ENCODE measurements around the gene LIG1.
A peak's percentile ranks its signal among the peaks of the same experiment; 100 is the strongest.

The LIG1 gene

GRCh38 chr19:48139053-48139452, 31.1 kb downstream of the LIG1 start:
- Histone ChIP-seq H3K4me3 (ENCODE audit: low read length) (no peak overlapping the region), H3K9ac (ENCODE audit: low read depth, low read length) (no peak overlapping the region), H3K36me3 (ENCODE audit: insufficient read depth, low read depth, low read length) (peaks cover 62% of the 10 kb centered on the region), H3K9me3 (ENCODE audit: insufficient read depth, low read depth, low read length) (no peaks in the 10 kb centered on the region), H3K4me1 (ENCODE audit: insufficient read depth, low read length) (no peaks in the 10 kb centered on the region), H3K27ac (ENCODE audit: low read length) (no peak overlapping the region), H3K27me3 (ENCODE audit: insufficient read depth, low read length) (no peaks in the 10 kb centered on the region)

GRCh38 chr19:48137411-48137810, 32.7 kb downstream of the LIG1 start:
- H3K4me1 ChIP-seq (ENCODE audit: insufficient read depth, low read length): no peaks in the 10 kb centered on the region
- no peak overlapping the region for H3K4me3 ChIP-seq (ENCODE audit: low read length)
- no peaks in the 10 kb centered on the region for H3K9me3 ChIP-seq (ENCODE audit: insufficient read depth, low read depth, low read length)
- H3K9ac ChIP-seq (ENCODE audit: low read depth, low read length): no peak overlapping the region
- peaks cover 57% of the 10 kb centered on the region for H3K36me3 ChIP-seq (ENCODE audit: insufficient read depth, low read depth, low read length)
- H3K27me3 ChIP-seq (ENCODE audit: insufficient read depth, low read length): no peaks in the 10 kb centered on the region
- H3K27ac ChIP-seq (ENCODE audit: low read length): no peak overlapping the region

- no peak overlapping the region for H3K4me3 ChIP-seq (ENCODE audit: low read length)
- H3K9me3 ChIP-seq (ENCODE audit: insufficient read depth, low read depth, low read length): no peaks in the 10 kb centered on the region
- H3K27ac ChIP-seq (ENCODE audit: low read length): no peak overlapping the region
- peaks cover 61% of the 10 kb centered on the region for H3K36me3 ChIP-seq (ENCODE audit: insufficient read depth, low read depth, low read length)
- H3K4me1 ChIP-seq (ENCODE audit: insufficient read depth, low read length): no peaks in the 10 kb centered on the region
- H3K27me3 ChIP-seq (ENCODE audit: insufficient read depth, low read length): no peaks in the 10 kb centered on the region
- H3K9ac ChIP-seq (ENCODE audit: low read depth, low read length): no peak overlapping the region
Observed at GRCh38 chr19:48136547-48136946, 33.6 kb downstream of the LIG1 start.

- Histone ChIP-seq H3K27me3 (ENCODE audit: insufficient read depth, low read length) (no peaks in the 10 kb centered on the region), H3K36me3 (ENCODE audit: insufficient read depth, low read depth, low read length) (peaks cover 66% of the 10 kb centered on the region)
Observed at GRCh38 chr19:48135411-48135810, 34.7 kb downstream of the LIG1 start.

GRCh38 chr19:48133094-48133493, 37.0 kb downstream of the LIG1 start:
- Histone ChIP-seq H3K27me3 (ENCODE audit: insufficient read depth, low read length) (no peaks in the 10 kb centered on the region), H3K9ac (ENCODE audit: low read depth, low read length) (no peak overlapping the region), H3K9me3 (ENCODE audit: insufficient read depth, low read depth, low read length) (no peaks in the 10 kb centered on the region), H3K27ac (ENCODE audit: low read length) (no peak overlapping the region), H3K4me3 (ENCODE audit: low read length) (no peak overlapping the region), H3K4me1 (ENCODE audit: insufficient read depth, low read length) (no peaks in the 10 kb centered on the region), H3K36me3 (ENCODE audit: insufficient read depth, low read depth, low read length) (peaks cover 77% of the 10 kb centered on the region)

More at GRCh38 chr19:48135411-48135810, 34.7 kb downstream of the LIG1 start:
- Histone ChIP-seq H3K4me3 (ENCODE audit: low read length) (no peak overlapping the region), H3K27ac (ENCODE audit: low read length) (no peak overlapping the region), H3K9me3 (ENCODE audit: insufficient read depth, low read depth, low read length) (no peaks in the 10 kb centered on the region), H3K4me1 (ENCODE audit: insufficient read depth, low read length) (no peaks in the 10 kb centered on the region), H3K9ac (ENCODE audit: low read depth, low read length) (no peak overlapping the region)

GRCh38 chr19:48127561-48127960, 42.6 kb downstream of the LIG1 start:
- Histone ChIP-seq H3K36me3 (ENCODE audit: insufficient read depth, low read depth, low read length) (peaks cover 98% of the 10 kb centered on the region), H3K9ac (ENCODE audit: low read depth, low read length) (no peak overlapping the region), H3K27ac (ENCODE audit: low read length) (no peak overlapping the region), H3K4me1 (ENCODE audit: insufficient read depth, low read length) (no peaks in the 10 kb centered on the region), H3K4me3 (ENCODE audit: low read length) (no peak overlapping the region), H3K27me3 (ENCODE audit: insufficient read depth, low read length) (no peaks in the 10 kb centered on the region), H3K9me3 (ENCODE audit: insufficient read depth, low read depth, low read length) (no peaks in the 10 kb centered on the region)

GRCh38 chr19:48123907-48124651, 46.1 kb downstream of the LIG1 start:
- Histone ChIP-seq H3K9ac (ENCODE audit: low read depth, low read length) (no peak overlapping the region), H3K36me3 (ENCODE audit: insufficient read depth, low read depth, low read length) (peaks cover 97% of the 10 kb centered on the region), H3K27ac (ENCODE audit: low read length) (peak overlapping the region; percentile 32), H3K4me3 (ENCODE audit: low read length) (no peak overlapping the region), H3K9me3 (ENCODE audit: insufficient read depth, low read depth, low read length) (no peaks in the 10 kb centered on the region), H3K4me1 (ENCODE audit: insufficient read depth, low read length) (no peaks in the 10 kb centered on the region), H3K27me3 (ENCODE audit: insufficient read depth, low read length) (no peaks in the 10 kb centered on the region)

GRCh38 chr19:48122421-48122820, 47.7 kb downstream of the LIG1 start:
- H3K9ac ChIP-seq (ENCODE audit: low read depth, low read length): no peak overlapping the region
- H3K9me3 ChIP-seq (ENCODE audit: insufficient read depth, low read depth, low read length): no peaks in the 10 kb centered on the region
- no peak overlapping the region for H3K4me3 ChIP-seq (ENCODE audit: low read length)
- H3K27me3 ChIP-seq (ENCODE audit: insufficient read depth, low read length): no peaks in the 10 kb centered on the region
- H3K27ac ChIP-seq (ENCODE audit: low read length): no peak overlapping the region
- H3K4me1 ChIP-seq (ENCODE audit: insufficient read depth, low read length): no peaks in the 10 kb centered on the region
- H3K36me3 ChIP-seq (ENCODE audit: insufficient read depth, low read depth, low read length): peaks cover 94% of the 10 kb centered on the region

- no peak overlapping the region for H3K27ac ChIP-seq (ENCODE audit: low read length)
- no peak overlapping the region for H3K9ac ChIP-seq (ENCODE audit: low read depth, low read length)
- H3K9me3 ChIP-seq (ENCODE audit: insufficient read depth, low read depth, low read length): no peaks in the 10 kb centered on the region
- no peak overlapping the region for H3K4me3 ChIP-seq (ENCODE audit: low read length)
- no peaks in the 10 kb centered on the region for H3K4me1 ChIP-seq (ENCODE audit: insufficient read depth, low read length)
- peaks cover 90% of the 10 kb centered on the region for H3K36me3 ChIP-seq (ENCODE audit: insufficient read depth, low read depth, low read length)
- H3K27me3 ChIP-seq (ENCODE audit: insufficient read depth, low read length): no peaks in the 10 kb centered on the region
Observed at GRCh38 chr19:48121909-48122371, 48.2 kb downstream of the LIG1 start.

GRCh38 chr19:48121066-48121465, 49.1 kb downstream of the LIG1 start:
- H3K27ac ChIP-seq (ENCODE audit: low read length): no peak overlapping the region
- no peaks in the 10 kb centered on the region for H3K27me3 ChIP-seq (ENCODE audit: insufficient read depth, low read length)
- peaks cover 89% of the 10 kb centered on the region for H3K36me3 ChIP-seq (ENCODE audit: insufficient read depth, low read depth, low read length)
- H3K9ac ChIP-seq (ENCODE audit: low read depth, low read length): no peak overlapping the region
- no peaks in the 10 kb centered on the region for H3K4me1 ChIP-seq (ENCODE audit: insufficient read depth, low read length)
- H3K4me3 ChIP-seq (ENCODE audit: low read length): no peak overlapping the region
- no peaks in the 10 kb centered on the region for H3K9me3 ChIP-seq (ENCODE audit: insufficient read depth, low read depth, low read length)

- no peak overlapping the region for H3K4me3 ChIP-seq (ENCODE audit: low read length)
- no peak overlapping the region for H3K9ac ChIP-seq (ENCODE audit: low read depth, low read length)
- no peak overlapping the region for H3K27ac ChIP-seq (ENCODE audit: low read length)
- peaks cover 88% of the 10 kb centered on the region for H3K36me3 ChIP-seq (ENCODE audit: insufficient read depth, low read depth, low read length)
- H3K4me1 ChIP-seq (ENCODE audit: insufficient read depth, low read length): no peaks in the 10 kb centered on the region
- no peaks in the 10 kb centered on the region for H3K9me3 ChIP-seq (ENCODE audit: insufficient read depth, low read depth, low read length)
- no peaks in the 10 kb centered on the region for H3K27me3 ChIP-seq (ENCODE audit: insufficient read depth, low read length)
Observed at GRCh38 chr19:48120505-48120904, 49.6 kb downstream of the LIG1 start.

GRCh38 chr19:48118131-48118517, 52.0 kb downstream of the LIG1 start:
- H3K36me3 ChIP-seq (ENCODE audit: insufficient read depth, low read depth, low read length): peaks cover 76% of the 10 kb centered on the region
- H3K4me3 ChIP-seq (ENCODE audit: low read length): no peak overlapping the region
- H3K27me3 ChIP-seq (ENCODE audit: insufficient read depth, low read length): no peaks in the 10 kb centered on the region
- no peak overlapping the region for H3K27ac ChIP-seq (ENCODE audit: low read length)
- no peaks in the 10 kb centered on the region for H3K4me1 ChIP-seq (ENCODE audit: insufficient read depth, low read length)
- H3K9me3 ChIP-seq (ENCODE audit: insufficient read depth, low read depth, low read length): no peaks in the 10 kb centered on the region
- no peak overlapping the region for H3K9ac ChIP-seq (ENCODE audit: low read depth, low read length)

All from iPS-20b (cell line).